ENCODE measurements around the gene CORO2B. TPM values are rescaled to one million over a fixed set of nuclear protein-coding genes. Genes with fewer than 3 reads are reported as not detected.

CORO2B gene
- total RNA-seq, 4 donors from 2014 or later, result 1.3 to 18.2 (median 7.0) TPM

- Histone ChIP-seq H3K36me3 (no peaks in the 10 kb centered on the region), H3K9me3 (no peaks in the 10 kb centered on the region), H3K4me3 (no peak overlapping the region), H3K27me3 (no peaks in the 10 kb centered on the region), H3K4me1 (peaks cover 6 to 22% of the 10 kb centered on the region in 2 donors), H3K27ac (no peak overlapping the region)
- no peak for TF ChIP-seq POLR2A (IDR thresholded peaks at IDR 0.05)
- intact Hi-C loops (cut with DNase I; ENCODE audit: low total_unique reads), result no loop called here
- DNase-seq, result no peak
These were observed 34.4 kb downstream of the CORO2B start for GRCh38 chr15:68612979-68613740.

- intact Hi-C loops (cut with DNase I; ENCODE audit: low total_unique reads), result no loop called here
These were observed 35.7 kb downstream of the CORO2B start for GRCh38 chr15:68614286-68615035.

GRCh38 chr15:68615301-68615700 lies 36.5 kb downstream of the CORO2B start:
- Histone ChIP-seq H3K36me3 (no peaks in the 10 kb centered on the region), H3K27me3 (no peaks in the 10 kb centered on the region), H3K4me1 (peaks cover 0 to 8% of the 10 kb centered on the region in 2 donors), H3K9me3 (no peaks in the 10 kb centered on the region), H3K27ac (peak overlapping the region; percentile 40 to 69), H3K4me3 (no peak overlapping the region)
- intact Hi-C loops (cut with DNase I; ENCODE audit: low total_unique reads), result no loop called here
- no peak for DNase-seq
- TF ChIP-seq CTCF (IDR thresholded peaks at IDR 0.05), result no peak
- TF ChIP-seq POLR2A (IDR thresholded peaks at IDR 0.05), result no peak

More at GRCh38 chr15:68614286-68615035, 35.7 kb downstream of the CORO2B start:
- TF ChIP-seq CTCF (IDR thresholded peaks at IDR 0.05), result no peak
- no peak for TF ChIP-seq POLR2A (IDR thresholded peaks at IDR 0.05)
- Histone ChIP-seq H3K9me3 (no peaks in the 10 kb centered on the region), H3K36me3 (no peaks in the 10 kb centered on the region), H3K27ac (peak overlapping the region; percentile 40 to 69), H3K4me3 (no peak overlapping the region), H3K27me3 (no peaks in the 10 kb centered on the region), H3K4me1 (peaks cover 0 to 11% of the 10 kb centered on the region in 2 donors)
- DNase-seq, result no peak

- H3K4me3 ChIP-seq, result no peak overlapping the region
- intact Hi-C loops (cut with DNase I; ENCODE audit: low total_unique reads), result no loop called here
- peak overlapping the region; percentile 1 to 9 for H3K27ac ChIP-seq
- no peaks in the 10 kb centered on the region for H3K36me3 ChIP-seq
- DNase-seq, result no peak
- H3K27me3 ChIP-seq, result no peaks in the 10 kb centered on the region
- H3K9me3 ChIP-seq, result no peaks in the 10 kb centered on the region
- TF ChIP-seq CTCF (IDR thresholded peaks at IDR 0.05) (no peak), POLR2A (IDR thresholded peaks at IDR 0.05) (no peak)
- H3K4me1 ChIP-seq, result peaks cover 0 to 8% of the 10 kb centered on the region in 2 donors
These were observed 37.0 kb downstream of the CORO2B start for GRCh38 chr15:68615811-68616210.

GRCh38 chr15:68616397-68616796 lies 37.6 kb downstream of the CORO2B start:
- Histone ChIP-seq H3K4me3 (no peak overlapping the region), H3K4me1 (peaks cover 0 to 8% of the 10 kb centered on the region in 2 donors), H3K9me3 (no peaks in the 10 kb centered on the region), H3K27me3 (no peaks in the 10 kb centered on the region), H3K27ac (peak overlapping the region in 1 of 2 donors; percentile 1), H3K36me3 (no peaks in the 10 kb centered on the region)
- TF ChIP-seq CTCF (IDR thresholded peaks at IDR 0.05) (no peak), POLR2A (IDR thresholded peaks at IDR 0.05) (no peak)
- intact Hi-C loops (cut with DNase I; ENCODE audit: low total_unique reads), result no loop called here
- DNase-seq, result no peak

Data from uterus (tissue), 4 donors.